Keratinocyte (primary cell): ENCODE results near the gene PRELID1. TPM values are rescaled to one million over a fixed set of nuclear protein-coding genes. Genes with fewer than 3 reads are reported as not detected.

Experiments
- DNase-seq: peaks from one replicate; pipeline ENCODE4 v3.0.0-alpha.2; 2011; ENCODE audit warnings: low read depth, missing footprints, low spot score
- FAIRE-seq: peaks from 2 replicates; lab custom pipeline; 2011; peaks lifted over from hg19 to GRCh38; lab: Jason Lieb, UNC
- H2AFZ ChIP-seq: 2 replicates; pipeline ENCODE4 v1.6.0; 2012; ENCODE audit warnings: low read length, control low read depth, inconsistent platforms; ENCODE audit not compliant: control insufficient read depth
- H3K27ac ChIP-seq: 2 replicates; pipeline ENCODE4 v1.5.1; 2011; ENCODE audit warnings: low read length; ENCODE audit not compliant: control insufficient read depth, insufficient read depth
- H3K27me3 ChIP-seq: 3 replicates; pipeline ENCODE4 v1.6.0; 2011; ENCODE audit warnings: low read length; ENCODE audit not compliant: control insufficient read depth, insufficient read depth; ENCODE audit errors: extremely low read depth
- H3K36me3 ChIP-seq, 2 experiments: 2 replicates in 1 of 2; 3 replicates in 1 of 2; pipeline ENCODE4 v1.5.1; 2011; ENCODE audit warnings: low read length in 2 of 2, mild to moderate bottlenecking in 1 of 2; ENCODE audit not compliant: control insufficient read depth in 2 of 2, insufficient read depth in 2 of 2; ENCODE audit errors: extremely low read depth in 1 of 2
- H3K4me1 ChIP-seq: 3 replicates; pipeline ENCODE4 v1.5.1; 2011; ENCODE audit warnings: low read length; ENCODE audit not compliant: control insufficient read depth, insufficient read depth; ENCODE audit errors: extremely low read depth
- H3K4me2 ChIP-seq: 3 replicates; pipeline ENCODE4 v1.6.0; 2011; ENCODE audit warnings: low read depth, low read length; ENCODE audit not compliant: control insufficient read depth, insufficient read depth; ENCODE audit errors: extremely low read depth
- H3K4me3 ChIP-seq, 3 experiments: fragments of 200-600 bp in 1 of 3; sonication (generic) in 1 of 3; 2 replicates in 2 of 3; 3 replicates in 1 of 3; pipeline ENCODE4 v1.5.1; 2011 to 2016; ENCODE audit warnings: low read length in 3 of 3, mild to moderate bottlenecking in 3 of 3, control low read depth in 2 of 3, inconsistent platforms in 1 of 3, low read depth in 1 of 3, mixed read lengths in 1 of 3, mixed run types in 1 of 3, moderate library complexity in 1 of 3; ENCODE audit not compliant: control insufficient read depth in 2 of 3, insufficient read depth in 2 of 3; ENCODE audit errors: extremely low read depth in 1 of 3
- H3K79me2 ChIP-seq: 2 replicates; pipeline ENCODE4 v1.6.0; 2012; ENCODE audit warnings: low read length; ENCODE audit not compliant: control insufficient read depth, insufficient read depth
- H3K9ac ChIP-seq: 3 replicates; pipeline ENCODE4 v1.6.0; 2011; ENCODE audit warnings: low read length; ENCODE audit not compliant: control insufficient read depth, insufficient read depth; ENCODE audit errors: extremely low read depth
- H3K9me1 ChIP-seq: 3 replicates; pipeline ENCODE4 v1.6.0; 2011; ENCODE audit warnings: low read length; ENCODE audit not compliant: control insufficient read depth, insufficient read depth; ENCODE audit errors: extremely low read depth
- H3K9me3 ChIP-seq: 2 replicates; pipeline ENCODE4 v1.5.1; 2012; ENCODE audit warnings: low read depth, low read length; ENCODE audit not compliant: control insufficient read depth
- H4K20me1 ChIP-seq: 3 replicates; pipeline ENCODE4 v1.6.0; 2011; ENCODE audit warnings: low read length; ENCODE audit not compliant: control insufficient read depth, insufficient read depth; ENCODE audit errors: extremely low read depth
- CTCF ChIP-seq, 3 experiments: IDR thresholded peaks in 1 of 3; conservative IDR thresholded peaks in 1 of 3; optimal IDR thresholded peaks in 1 of 3; 2 replicates in 2 of 3; 3 replicates in 1 of 3; pipeline versions ENCODE3 to v1.5.1; 2011; ENCODE audit warnings: low read length in 3 of 3, mild to moderate bottlenecking in 3 of 3, moderate library complexity in 2 of 3, control low read depth in 1 of 3, inconsistent platforms in 1 of 3; ENCODE audit not compliant: insufficient read depth in 2 of 3; ENCODE audit errors: extremely low read depth in 1 of 3
- EZH2 ChIP-seq: IDR thresholded peaks from one replicate; pipeline ENCODE4 v1.6.1; 2012; ENCODE audit warnings: inconsistent platforms, mild to moderate bottlenecking, low read length, moderate library complexity
- dilution Hi-C: fragments of 300-500 bp; cut with MboI; formaldehyde crosslinking; loops from one replicate; pipeline ENCODE4 v1.7.0; 2020; ENCODE audit warnings: low sequenced_read_pairs; ENCODE audit not compliant: extremely low pct_ligation_motif_present
- polyA plus RNA-seq, 5 experiments: library from polyadenylated mRNA; depleted of rRNA in 3 of 5; stranded (reverse) in 3 of 5; stranded (forward) in 1 of 5; unstranded in 1 of 5; fragments of >200 nt; gene quantifications; 1 replicate in 1 of 5; 2 replicates in 3 of 5; 3 replicates in 1 of 5; pipeline versions ENCODE4 v1.2.1 to v1.2.3, GENCODE V29; 2011 to 2012; ENCODE audit warnings: missing spikeins in 2 of 5, low read depth in 1 of 5, low replicate concordance in 1 of 5

PRELID1 gene
- polyA plus RNA-seq, 1 donor (not counting 4 experiments of a cell fraction or from before 2014, with no cell fraction given): 245 TPM

- DNase-seq (no peak), FAIRE-seq (no peak)
- H4K20me1 ChIP-seq: no peaks in the 10 kb centered on the region
- peaks cover 0 to 2% of the 10 kb centered on the region in 2 experiments for H3K36me3 ChIP-seq
- no peaks in the 10 kb centered on the region for H3K9me3 ChIP-seq
- dilution Hi-C loops: no loop called here
- peak overlapping the region; percentile 80 for H3K9ac ChIP-seq
- H3K4me1 ChIP-seq: peaks cover 18% of the 10 kb centered on the region
- peak overlapping the region; percentile 36 for H3K27ac ChIP-seq
- TF ChIP-seq EZH2 (no peak), CTCF (optimal IDR thresholded peaks at IDR 0.05 in 1 of 3, IDR thresholded peaks at IDR 0.05 in 1 of 3, conservative IDR thresholded peaks at IDR 0.05 in 1 of 3; ENCODE audit: extremely low read depth in 1 of 3, insufficient read depth in 2 of 3, low read length in 3 of 3) (peak in 1 of 3 experiments; percentile 15)
- H3K79me2 ChIP-seq: no peaks in the 10 kb centered on the region
- peak overlapping the region; percentile 91 for H3K4me2 ChIP-seq
- no peaks in the 10 kb centered on the region for H3K27me3 ChIP-seq
- H3K9me1 ChIP-seq: no peaks in the 10 kb centered on the region
- peak overlapping the region; percentile 42 for H2AFZ ChIP-seq
- H3K4me3 ChIP-seq: peak overlapping the region in 2 of 3 experiments; percentile 14 to 54
Observed at GRCh38 chr5:177312649-177313181, 9.1 kb downstream of the PRELID1 start.

DNA sequence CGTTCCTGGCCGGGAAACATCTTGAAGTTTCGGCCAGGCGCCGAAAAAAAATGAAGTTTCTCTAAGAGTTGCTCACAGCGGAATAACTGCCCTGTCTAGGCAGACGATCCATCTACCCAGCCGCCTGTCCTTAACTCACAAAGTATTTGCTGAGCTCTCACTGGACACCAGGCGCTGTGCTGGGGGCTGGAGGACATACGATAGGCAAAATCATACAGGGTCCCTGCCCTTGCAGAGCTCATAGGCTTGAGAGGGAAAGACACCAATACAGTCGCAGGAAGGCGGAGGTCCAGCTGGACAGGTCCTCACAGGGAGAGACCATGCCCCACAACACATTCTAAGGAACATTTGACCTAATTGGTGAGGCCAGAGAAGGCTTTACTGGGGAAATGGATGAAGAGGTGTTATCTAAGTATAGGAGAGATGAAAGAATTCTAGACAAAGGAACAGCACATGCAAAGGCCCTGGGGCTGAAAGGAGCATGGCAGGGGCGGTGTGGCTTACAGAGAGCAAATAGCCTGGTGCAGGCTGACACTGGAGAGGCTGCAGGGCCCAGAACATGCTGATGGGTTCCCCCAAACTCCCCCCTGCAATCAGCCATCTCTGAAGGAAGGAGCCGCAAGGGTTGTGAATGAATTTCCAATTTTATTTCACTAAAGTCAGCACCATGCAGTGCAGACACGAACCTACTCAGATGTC is 10.1 kb downstream of the PRELID1 start:
- Histone ChIP-seq H3K79me2 (no peaks in the 10 kb centered on the region), H3K9ac (no peak overlapping the region), H3K9me3 (no peaks in the 10 kb centered on the region), H2AFZ (no peak overlapping the region), H3K4me2 (no peak overlapping the region), H3K27ac (no peak overlapping the region), H3K27me3 (no peaks in the 10 kb centered on the region), H3K4me3 (no peak overlapping the region), H3K9me1 (peaks cover 3% of the 10 kb centered on the region), H4K20me1 (no peaks in the 10 kb centered on the region), H3K36me3 (no peaks in the 10 kb centered on the region), H3K4me1 (peaks cover 18% of the 10 kb centered on the region)
- dilution Hi-C loops: no loop called here
- no peak for TF ChIP-seq EZH2
- TF ChIP-seq CTCF (optimal IDR thresholded peaks at IDR 0.05 in 1 of 3, IDR thresholded peaks at IDR 0.05 in 1 of 3, conservative IDR thresholded peaks at IDR 0.05 in 1 of 3; ENCODE audit: extremely low read depth in 1 of 3, insufficient read depth in 2 of 3, low read length in 3 of 3): no peak
- FAIRE-seq (no peak), DNase-seq (no peak)
